GM20000 (cell line): ENCODE data around the gene JAGN1.

Source experiments
- DNase-seq: peaks from one replicate; pipeline ENCODE4 v3.0.0; 2012; ENCODE audit warnings: low spot score
- TF ChIP-seq, protein P1 (sequence below): IDR thresholded peaks from 2 replicates; pipeline ENCODE4 v1.5.1; 2012; ENCODE audit warnings: mild to moderate bottlenecking, control low read depth; ENCODE audit errors: extremely low read depth, missing control alignments

JAGN1 gene

DNA sequence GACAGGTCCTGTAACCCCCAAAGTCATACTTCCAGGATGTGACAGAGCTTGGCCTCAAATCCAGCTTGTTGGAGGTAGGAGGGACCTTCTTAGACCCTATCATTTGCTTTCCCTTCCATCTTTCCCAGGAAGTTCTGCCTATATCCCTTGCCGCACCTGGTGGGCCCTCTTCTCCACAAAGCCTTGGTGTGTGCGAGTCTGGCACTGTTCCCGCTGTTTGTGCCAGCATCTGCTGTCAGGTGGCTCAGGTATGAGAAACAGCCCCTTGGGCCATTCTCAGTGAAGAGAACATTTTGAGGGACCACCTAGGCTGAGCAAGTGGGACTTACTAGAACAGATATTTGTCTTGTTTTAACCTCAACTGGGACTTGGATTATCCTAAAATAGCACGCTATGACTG lies 13.5 kb downstream of the JAGN1 start:
- TF ChIP-seq, protein P1, sequence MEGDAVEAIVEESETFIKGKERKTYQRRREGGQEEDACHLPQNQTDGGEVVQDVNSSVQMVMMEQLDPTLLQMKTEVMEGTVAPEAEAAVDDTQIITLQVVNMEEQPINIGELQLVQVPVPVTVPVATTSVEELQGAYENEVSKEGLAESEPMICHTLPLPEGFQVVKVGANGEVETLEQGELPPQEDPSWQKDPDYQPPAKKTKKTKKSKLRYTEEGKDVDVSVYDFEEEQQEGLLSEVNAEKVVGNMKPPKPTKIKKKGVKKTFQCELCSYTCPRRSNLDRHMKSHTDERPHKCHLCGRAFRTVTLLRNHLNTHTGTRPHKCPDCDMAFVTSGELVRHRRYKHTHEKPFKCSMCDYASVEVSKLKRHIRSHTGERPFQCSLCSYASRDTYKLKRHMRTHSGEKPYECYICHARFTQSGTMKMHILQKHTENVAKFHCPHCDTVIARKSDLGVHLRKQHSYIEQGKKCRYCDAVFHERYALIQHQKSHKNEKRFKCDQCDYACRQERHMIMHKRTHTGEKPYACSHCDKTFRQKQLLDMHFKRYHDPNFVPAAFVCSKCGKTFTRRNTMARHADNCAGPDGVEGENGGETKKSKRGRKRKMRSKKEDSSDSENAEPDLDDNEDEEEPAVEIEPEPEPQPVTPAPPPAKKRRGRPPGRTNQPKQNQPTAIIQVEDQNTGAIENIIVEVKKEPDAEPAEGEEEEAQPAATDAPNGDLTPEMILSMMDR = no peak
- DNase-seq = no peak

DNA sequence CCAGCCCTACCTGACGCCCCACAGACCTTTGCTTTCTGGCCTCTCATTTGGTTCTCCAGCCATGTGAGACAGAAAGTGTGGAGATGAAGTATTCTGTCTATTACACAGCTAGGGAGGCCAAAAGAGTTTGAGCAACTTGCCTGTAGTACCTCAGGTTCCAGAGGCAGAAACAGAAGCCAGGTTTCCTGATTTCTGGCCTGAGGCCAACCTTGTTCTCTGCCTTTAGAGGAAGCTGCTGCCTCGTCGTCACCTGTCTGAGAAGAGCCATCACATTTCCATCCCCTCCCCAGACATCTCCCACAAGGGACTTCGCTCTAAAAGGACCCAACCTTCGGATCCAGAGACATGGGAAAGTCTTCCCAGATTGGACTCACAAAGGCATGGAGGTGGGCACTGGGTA lies 16.1 kb downstream of the JAGN1 start:
- TF ChIP-seq, protein P1 = no peak
- DNase-seq = no peak

DNA sequence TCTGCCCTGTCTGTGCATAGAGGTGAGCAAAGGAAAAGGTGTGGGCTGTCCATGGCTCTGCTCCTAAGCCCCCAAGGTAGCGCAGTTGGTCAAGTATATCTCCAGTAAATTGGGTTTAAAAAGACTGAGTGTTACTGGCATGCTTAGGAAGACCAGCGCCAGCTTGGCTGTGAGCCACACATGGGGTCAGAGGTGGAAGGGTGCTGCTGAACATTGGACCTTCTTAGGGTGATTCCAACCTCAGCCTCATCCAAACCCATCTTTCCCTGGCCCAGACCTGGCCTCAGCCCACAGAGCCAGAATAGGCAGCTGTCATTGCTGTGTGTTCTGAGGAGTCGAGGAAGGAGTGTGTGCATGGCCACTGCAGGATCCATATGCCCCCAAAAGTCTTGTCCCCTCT lies 17.9 kb downstream of the JAGN1 start:
- TF ChIP-seq, protein P1 = no peak
- no peak for DNase-seq

DNA sequence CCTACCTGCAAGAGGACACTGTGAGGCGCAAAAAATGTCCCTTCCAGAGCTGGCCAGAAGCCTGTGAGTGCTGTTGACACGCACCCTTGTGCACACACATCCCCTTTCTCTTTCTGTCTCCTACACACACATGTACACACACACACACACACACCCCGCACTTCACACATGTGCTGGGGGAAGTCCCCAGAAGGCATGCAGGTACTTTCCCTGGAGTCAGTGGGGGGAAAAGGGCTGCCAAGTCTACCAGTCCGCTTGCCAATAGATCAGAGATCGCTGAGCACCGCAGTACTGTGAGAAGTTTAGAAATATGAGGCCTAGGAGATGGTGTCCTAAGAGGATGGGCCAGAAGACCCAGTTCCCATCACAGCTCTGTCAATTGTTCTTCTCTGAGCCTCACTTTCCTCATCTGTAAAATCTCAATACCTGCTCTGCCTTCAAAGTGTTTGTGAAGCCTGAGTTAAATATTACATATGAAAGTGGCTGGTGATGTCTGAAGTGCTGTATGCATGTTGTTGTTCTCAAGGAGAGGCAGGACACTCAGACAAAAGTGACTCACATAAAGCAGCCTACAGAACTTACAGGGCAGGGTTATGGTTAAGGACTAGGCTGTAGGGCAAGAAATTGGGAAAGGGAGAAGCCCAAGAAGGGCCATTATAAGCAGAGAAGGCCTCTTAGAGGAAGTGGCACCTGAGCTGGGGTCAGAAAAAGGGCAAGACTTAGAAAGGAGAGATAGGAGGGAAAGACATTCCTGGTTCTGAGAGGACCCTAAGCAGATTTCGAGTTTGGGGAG lies 19.0 kb downstream of the JAGN1 start:
- DNase-seq = no peak

DNA sequence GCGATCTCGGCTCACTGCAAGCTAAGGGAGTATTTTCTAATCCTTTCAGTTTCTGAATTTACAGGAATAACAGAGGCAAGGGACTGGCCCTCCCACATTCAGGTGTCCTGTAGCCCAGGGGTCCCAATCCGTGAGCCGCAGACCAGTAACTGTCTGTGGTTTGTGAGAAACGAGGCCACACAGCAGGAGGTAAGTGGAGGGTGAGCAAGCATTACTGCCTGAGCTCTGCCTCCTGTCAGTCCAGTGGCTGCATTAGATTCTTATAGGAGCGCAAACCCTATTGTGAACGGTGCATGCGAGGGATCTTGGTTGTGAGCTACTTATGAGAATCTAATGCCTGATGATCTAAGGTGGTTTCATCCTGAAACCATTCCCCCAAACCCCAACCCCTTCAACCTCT lies 21.5 kb downstream of the JAGN1 start:
- TF ChIP-seq, protein P1 = no peak

More for the DNA sequence above, 19.0 kb downstream of the JAGN1 start:
- TF ChIP-seq, protein P1 = no peak

DNA sequence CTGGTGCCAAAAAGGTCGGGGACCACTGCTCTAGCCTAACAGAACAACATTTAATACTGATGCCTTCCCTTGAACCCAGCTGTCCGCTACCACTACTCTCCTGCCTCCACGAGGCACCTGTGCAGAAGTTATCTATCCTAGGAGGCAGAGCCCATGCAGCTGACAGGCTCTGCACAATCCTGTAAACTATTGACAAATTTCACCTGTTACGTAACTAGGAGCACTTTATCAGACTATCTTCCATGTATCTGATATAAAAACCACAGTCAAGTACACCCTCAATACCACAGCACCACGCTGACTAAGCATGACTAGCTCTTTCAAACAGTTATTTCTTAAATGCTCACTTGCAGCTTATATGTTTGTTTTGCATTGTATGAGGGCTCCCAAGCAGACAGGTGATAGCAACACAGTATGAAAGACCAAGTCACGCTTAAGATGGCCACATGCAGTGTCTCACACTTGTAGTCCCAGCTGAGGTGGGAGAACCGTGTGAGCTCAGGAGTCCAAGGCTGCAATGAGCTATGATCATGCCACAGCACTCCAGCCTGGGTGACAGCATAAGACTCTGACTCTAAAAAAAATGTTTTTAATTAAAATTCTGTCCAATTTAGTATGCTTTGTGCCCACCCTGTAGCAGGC lies 22.0 kb downstream of the JAGN1 start:
- TF ChIP-seq, protein P1 = no peak
- no peak for DNase-seq

More for the DNA sequence above, 21.5 kb downstream of the JAGN1 start:
- no peak for DNase-seq

DNA sequence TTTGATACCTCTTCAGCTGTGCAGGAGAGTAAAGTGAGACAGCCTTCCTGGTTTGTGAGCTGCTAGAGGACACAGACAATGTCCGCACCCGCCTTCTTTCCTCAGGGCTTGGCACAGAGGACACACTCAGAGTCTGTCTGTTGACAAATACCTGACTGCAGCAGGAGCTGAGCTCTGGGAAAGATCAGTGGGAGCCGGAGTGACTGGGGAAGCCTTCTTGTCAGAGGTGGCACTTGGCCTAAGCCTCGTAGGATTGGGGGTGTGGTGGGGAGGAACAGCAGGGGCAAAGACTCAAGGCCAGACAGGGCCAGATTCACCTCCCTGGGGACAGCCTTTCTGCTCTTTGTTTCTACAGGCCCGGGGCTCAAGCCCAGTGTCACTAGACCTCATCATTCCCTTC lies 23.2 kb downstream of the JAGN1 start:
- TF ChIP-seq, protein P1 = no peak
- DNase-seq = no peak
